HEK293 (cell line): ENCODE measurements around the gene TBC1D17.

ENCODE experiments used
- CTCF ChIA-PET: fragments of 350-600 bp; formaldehyde crosslinking; extraction: SDS; loops from one replicate; lab custom pipeline; 2021; ENCODE audit warnings: antibody characterized with exemption; lab: Yijun Ruan, JAX
- POLR2A ChIA-PET: fragments of 300-600 bp; formaldehyde crosslinking; extraction: SDS; loops from one replicate; lab custom pipeline; 2020; ENCODE audit warnings: antibody characterized with exemption, inconsistent platforms; lab: Yijun Ruan, JAX
- H3K27ac ChIP-seq: fragments of 200-500 bp; sonication (Bioruptor generic); 2 replicates; pipeline ENCODE4 v1.5.1; 2014; ENCODE audit warnings: low read depth, low read length, control low read depth, inconsistent platforms; ENCODE audit errors: extremely low read depth
- H3K36me3 ChIP-seq, 2 experiments: fragments of 200-500 bp in 1 of 2; sonication (Bioruptor generic) in 1 of 2; 1 replicate in 1 of 2; 2 replicates in 1 of 2; pipeline ENCODE4 v1.5.1; 2014 to 2017; ENCODE audit warnings: inconsistent platforms in 2 of 2, low read length in 2 of 2; ENCODE audit not compliant: control insufficient read depth in 2 of 2, insufficient read depth in 1 of 2
- H3K4me1 ChIP-seq: fragments of 200-500 bp; sonication (Bioruptor generic); 2 replicates; pipeline ENCODE4 v1.5.1; 2014; ENCODE audit warnings: mild to moderate bottlenecking, low read length, inconsistent platforms; ENCODE audit not compliant: control insufficient read depth, insufficient read depth
- H3K4me3 ChIP-seq: 2 replicates; pipeline ENCODE4 v1.5.1; 2011; ENCODE audit warnings: low read depth, mild to moderate bottlenecking, control low read depth, low read length, moderate library complexity
- H3K9me3 ChIP-seq: fragments of 200-500 bp; sonication (Bioruptor generic); 2 replicates; pipeline ENCODE4 v1.5.1; 2014; ENCODE audit warnings: low read depth, low read length, inconsistent platforms; ENCODE audit not compliant: control insufficient read depth, insufficient read depth
- BCL11A ChIP-seq: fragments of 450-650 bp; formaldehyde crosslinking; IDR thresholded peaks from 2 replicates; pipeline ENCODE4 v1.5.1; 2016; ENCODE audit warnings: low read depth, missing biosample characterization, missing genetic modification characterization
- KLF8 ChIP-seq: fragments of 450-650 bp; formaldehyde crosslinking; IDR thresholded peaks from 2 replicates; pipeline ENCODE4 v1.5.1; 2016; ENCODE audit warnings: missing biosample characterization, missing genetic modification characterization
- SP7 ChIP-seq: fragments of 450-650 bp; formaldehyde crosslinking; IDR thresholded peaks from 2 replicates; pipeline ENCODE4 v1.5.1; 2016; ENCODE audit warnings: missing biosample characterization, missing genetic modification characterization
- ZBTB10 ChIP-seq: fragments of 450-650 bp; formaldehyde crosslinking; IDR thresholded peaks from 2 replicates; pipeline ENCODE4 v1.5.1; 2016; ENCODE audit warnings: missing biosample characterization, missing genetic modification characterization
- ZBTB11 ChIP-seq: fragments of 450-650 bp; formaldehyde crosslinking; conservative IDR thresholded peaks from 2 replicates; pipeline ENCODE4 v1.5.1; 2016; ENCODE audit warnings: low read depth, missing biosample characterization, missing genetic modification characterization
- ZFP69B ChIP-seq: fragments of 450-650 bp; formaldehyde crosslinking; IDR thresholded peaks from 2 replicates; pipeline ENCODE4 v1.5.1; 2016; ENCODE audit warnings: missing biosample characterization, missing genetic modification characterization
- ZNF140 ChIP-seq: fragments of 450-650 bp; formaldehyde crosslinking; IDR thresholded peaks from 2 replicates; pipeline ENCODE4 v1.5.1; 2016; ENCODE audit warnings: missing biosample characterization, missing genetic modification characterization
- ZNF354C ChIP-seq: fragments of 450-650 bp; formaldehyde crosslinking; IDR thresholded peaks from 2 replicates; pipeline ENCODE4 v1.5.1; 2016; ENCODE audit warnings: missing biosample characterization, missing genetic modification characterization, low read depth, borderline replicate concordance
- ZNF426 ChIP-seq: fragments of 450-650 bp; formaldehyde crosslinking; IDR thresholded peaks from 2 replicates; pipeline ENCODE4 v1.5.1; 2017; ENCODE audit warnings: missing biosample characterization, missing genetic modification characterization, mild to moderate bottlenecking, inconsistent platforms, moderate library complexity
- ZNF530 ChIP-seq: fragments of 450-650 bp; formaldehyde crosslinking; IDR thresholded peaks from 2 replicates; pipeline ENCODE4 v1.5.1; 2016; ENCODE audit warnings: low read depth, missing biosample characterization, missing genetic modification characterization
- ZNF555 ChIP-seq: fragments of 450-650 bp; formaldehyde crosslinking; conservative IDR thresholded peaks from 2 replicates; pipeline ENCODE4 v1.5.1; 2017; ENCODE audit warnings: missing biosample characterization, mild to moderate bottlenecking, missing genetic modification characterization, inconsistent platforms
- ZNF639 ChIP-seq: fragments of 450-650 bp; formaldehyde crosslinking; IDR thresholded peaks from 2 replicates; pipeline ENCODE4 v1.5.1; 2016; ENCODE audit warnings: missing biosample characterization, missing genetic modification characterization
- ZNF670 ChIP-seq: fragments of 450-650 bp; formaldehyde crosslinking; IDR thresholded peaks from 2 replicates; pipeline ENCODE4 v1.5.1; 2016; ENCODE audit warnings: missing biosample characterization, missing genetic modification characterization, low read depth
- ZNF692 ChIP-seq: fragments of 450-650 bp; formaldehyde crosslinking; IDR thresholded peaks from 2 replicates; pipeline ENCODE4 v1.5.1; 2016; ENCODE audit warnings: missing biosample characterization, missing genetic modification characterization
- ZNF707 ChIP-seq: fragments of 450-650 bp; formaldehyde crosslinking; IDR thresholded peaks from 2 replicates; pipeline ENCODE4 v1.5.1; 2016; ENCODE audit warnings: missing biosample characterization, missing genetic modification characterization
- ZXDB ChIP-seq: fragments of 450-650 bp; formaldehyde crosslinking; IDR thresholded peaks from 2 replicates; pipeline ENCODE4 v1.5.1; 2016; ENCODE audit warnings: missing biosample characterization, missing genetic modification characterization
- TF ChIP-seq, protein P1 (sequence below): fragments of 450-650 bp; formaldehyde crosslinking; IDR thresholded peaks from 2 replicates; pipeline ENCODE4 v1.5.1; 2017; ENCODE audit warnings: missing biosample characterization, mild to moderate bottlenecking, missing genetic modification characterization, moderate library complexity
- TF ChIP-seq, protein P2 (sequence below): fragments of 450-650 bp; formaldehyde crosslinking; IDR thresholded peaks from 2 replicates; pipeline ENCODE4 v1.5.1; 2016; ENCODE audit warnings: missing biosample characterization, missing genetic modification characterization
- TF ChIP-seq, protein P3 (sequence below): fragments of 450-650 bp; formaldehyde crosslinking; IDR thresholded peaks from 2 replicates; pipeline ENCODE4 v1.5.1; 2016; ENCODE audit warnings: missing biosample characterization, missing genetic modification characterization

The TBC1D17 gene

DNA sequence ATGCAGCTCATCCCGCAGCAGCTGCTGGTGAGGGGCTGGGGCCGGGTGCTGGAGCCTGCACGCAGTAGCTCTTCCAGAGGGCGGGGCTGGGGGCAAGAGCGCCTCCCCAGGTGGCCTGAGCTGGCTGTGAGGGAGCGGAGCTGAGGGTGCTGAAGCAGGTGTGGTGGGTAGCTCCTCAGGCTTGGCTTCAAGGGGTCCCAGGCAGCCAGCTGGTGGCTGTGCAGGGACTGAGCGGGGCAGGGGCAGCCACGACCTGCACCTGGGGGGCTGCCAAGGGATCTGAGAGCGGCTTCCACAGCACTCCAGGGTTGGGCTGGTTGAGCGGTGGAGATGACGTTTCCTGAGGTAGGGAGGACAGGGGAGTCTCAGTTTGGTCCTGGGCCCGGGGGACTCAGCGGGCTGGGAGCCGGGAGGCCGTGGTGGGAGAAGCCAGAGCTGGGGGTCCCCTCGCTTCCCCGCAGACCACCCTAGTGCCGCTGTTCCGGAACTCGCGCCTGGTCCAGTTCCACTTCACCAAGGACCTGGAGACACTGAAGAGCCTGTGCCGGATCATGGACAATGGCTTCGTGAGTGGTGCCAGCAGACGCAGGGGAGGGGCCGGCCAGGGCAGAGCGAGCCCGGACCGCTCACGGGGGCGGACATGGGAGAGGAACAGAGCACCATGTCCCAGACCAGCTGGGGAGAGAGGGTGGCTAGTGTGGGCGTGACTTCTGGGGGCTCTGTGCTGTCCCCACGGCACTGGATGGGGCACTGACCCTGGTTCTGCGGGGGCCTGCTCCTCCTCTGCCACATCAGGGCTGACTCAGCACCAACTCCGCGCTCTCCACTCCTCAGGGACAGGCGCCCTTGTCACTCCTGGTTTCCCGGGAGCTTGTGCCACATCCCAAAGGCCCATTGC lies 19.2 kb upstream of the TBC1D17 start (continued):
- TF ChIP-seq, protein P1, sequence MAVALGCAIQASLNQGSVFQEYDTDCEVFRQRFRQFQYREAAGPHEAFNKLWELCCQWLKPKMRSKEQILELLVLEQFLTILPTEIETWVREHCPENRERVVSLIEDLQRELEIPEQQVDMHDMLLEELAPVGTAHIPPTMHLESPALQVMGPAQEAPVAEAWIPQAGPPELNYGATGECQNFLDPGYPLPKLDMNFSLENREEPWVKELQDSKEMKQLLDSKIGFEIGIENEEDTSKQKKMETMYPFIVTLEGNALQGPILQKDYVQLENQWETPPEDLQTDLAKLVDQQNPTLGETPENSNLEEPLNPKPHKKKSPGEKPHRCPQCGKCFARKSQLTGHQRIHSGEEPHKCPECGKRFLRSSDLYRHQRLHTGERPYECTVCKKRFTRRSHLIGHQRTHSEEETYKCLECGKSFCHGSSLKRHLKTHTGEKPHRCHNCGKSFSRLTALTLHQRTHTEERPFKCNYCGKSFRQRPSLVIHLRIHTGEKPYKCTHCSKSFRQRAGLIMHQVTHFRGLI = no peak; the same call in 1 of the 2 replicates
- no peak for TF ChIP-seq ZNF555 (tag by site-specific recombination)
- TF ChIP-seq ZNF140 = no peak
- TF ChIP-seq ZNF530 = no peak
- no peak for TF ChIP-seq ZFP69B (tag by site-specific recombination)
- no peak for TF ChIP-seq ZNF639 (tag by site-specific recombination)
- 0 out of 2 replicates have a peak, but pooled peaks have one; percentile 13 for TF ChIP-seq SP7
- no peak for TF ChIP-seq ZNF670
- TF ChIP-seq ZBTB10 (tag by site-specific recombination) = no peak
- peak; percentile 37; the same call in 1 of the 2 replicates for TF ChIP-seq ZBTB11 (tag by site-specific recombination)
- TF ChIP-seq ZNF426 (tag by site-specific recombination) = no peak
- TF ChIP-seq ZXDB = no peak
- TF ChIP-seq ZNF354C = no peak
- TF ChIP-seq, all 188 proteins: peak for 14

GRCh38 chr19:49859682-49860335 lies 17.7 kb upstream of the TBC1D17 start:
- CTCF ChIA-PET = interaction anchor here (0.6 kb wide), 1 partner anchor 188 kb away, joined by 3 read pairs; no protein-coding TSS in a partner anchor
- Histone ChIP-seq H3K9me3 (no peaks in the 10 kb centered on the region), H3K27ac (peak overlapping the region; percentile 66; the same call in 1 of the 2 replicates), H3K4me1 (peaks cover 10% of the 10 kb centered on the region; the same call in 1 of the 2 replicates), H3K36me3 (peaks cover 21 to 94% of the 10 kb centered on the region in 2 experiments), H3K4me3 (no peak overlapping the region)
- no peak for TF ChIP-seq BCL11A (tag by site-specific recombination)
- TF ChIP-seq KLF8 (tag by site-specific recombination) = 0 out of 2 replicates have a peak, but pooled peaks have one; percentile 4
- TF ChIP-seq ZNF707 (tag by site-specific recombination) = no peak
- TF ChIP-seq, protein P2, sequence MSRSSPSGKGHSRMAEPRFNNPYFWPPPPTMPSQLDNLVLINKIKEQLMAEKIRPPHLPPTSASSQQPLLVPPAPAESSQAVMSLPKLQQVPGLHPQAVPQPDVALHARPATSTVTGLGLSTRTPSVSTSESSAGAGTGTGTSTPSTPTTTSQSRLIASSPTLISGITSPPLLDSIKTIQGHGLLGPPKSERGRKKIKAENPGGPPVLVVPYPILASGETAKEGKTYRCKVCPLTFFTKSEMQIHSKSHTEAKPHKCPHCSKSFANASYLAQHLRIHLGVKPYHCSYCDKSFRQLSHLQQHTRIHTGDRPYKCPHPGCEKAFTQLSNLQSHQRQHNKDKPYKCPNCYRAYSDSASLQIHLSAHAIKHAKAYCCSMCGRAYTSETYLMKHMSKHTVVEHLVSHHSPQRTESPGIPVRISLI (tag by site-specific recombination) = 0 out of 2 replicates have a peak, but pooled peaks have one; percentile 6
- TF ChIP-seq, protein P3, sequence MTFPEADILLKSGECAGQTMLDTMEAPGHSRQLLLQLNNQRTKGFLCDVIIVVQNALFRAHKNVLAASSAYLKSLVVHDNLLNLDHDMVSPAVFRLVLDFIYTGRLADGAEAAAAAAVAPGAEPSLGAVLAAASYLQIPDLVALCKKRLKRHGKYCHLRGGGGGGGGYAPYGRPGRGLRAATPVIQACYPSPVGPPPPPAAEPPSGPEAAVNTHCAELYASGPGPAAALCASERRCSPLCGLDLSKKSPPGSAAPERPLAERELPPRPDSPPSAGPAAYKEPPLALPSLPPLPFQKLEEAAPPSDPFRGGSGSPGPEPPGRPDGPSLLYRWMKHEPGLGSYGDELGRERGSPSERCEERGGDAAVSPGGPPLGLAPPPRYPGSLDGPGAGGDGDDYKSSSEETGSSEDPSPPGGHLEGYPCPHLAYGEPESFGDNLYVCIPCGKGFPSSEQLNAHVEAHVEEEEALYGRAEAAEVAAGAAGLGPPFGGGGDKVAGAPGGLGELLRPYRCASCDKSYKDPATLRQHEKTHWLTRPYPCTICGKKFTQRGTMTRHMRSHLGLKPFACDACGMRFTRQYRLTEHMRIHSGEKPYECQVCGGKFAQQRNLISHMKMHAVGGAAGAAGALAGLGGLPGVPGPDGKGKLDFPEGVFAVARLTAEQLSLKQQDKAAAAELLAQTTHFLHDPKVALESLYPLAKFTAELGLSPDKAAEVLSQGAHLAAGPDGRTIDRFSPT = 0 out of 2 replicates have a peak, but pooled peaks have one; percentile 5
- peak; percentile 51; the same call in 1 of the 2 replicates for TF ChIP-seq ZNF692
- POLR2A ChIA-PET = interaction anchor here (0.8 to 8.2 kb wide), 8 partner anchors 8 to 93 kb away, joined by 3 to 128 read pairs (median 6); partner anchors contain the start of genes FUZ and PTOV1
